Effector CD4-positive, alpha-beta T cell (primary cell): ENCODE data around the gene LRRC32.

ENCODE experiments used
- DNase-seq: peaks from one replicate; pipeline ENCODE4 v3.0.0-alpha.2; 2020

LRRC32 gene

GRCh38 chr11:76698321-76699043 is 27.9 kb upstream of the LRRC32 start:
- DNase-seq, result no peak

- no peak for DNase-seq
Observed at GRCh38 chr11:76696756-76697155, 26.2 kb upstream of the LRRC32 start.

GRCh38 chr11:76695771-76696170 is 25.2 kb upstream of the LRRC32 start:
- DNase-seq, result no peak

GRCh38 chr11:76695133-76695532 is 24.6 kb upstream of the LRRC32 start:
- DNase-seq, result no peak

GRCh38 chr11:76694664-76695063 is 24.1 kb upstream of the LRRC32 start:
- DNase-seq, result no peak

GRCh38 chr11:76693806-76694205 is 23.3 kb upstream of the LRRC32 start:
- no peak for DNase-seq

- no peak for DNase-seq
Observed at GRCh38 chr11:76692956-76693355, 22.4 kb upstream of the LRRC32 start.

GRCh38 chr11:76691655-76692054 is 21.1 kb upstream of the LRRC32 start:
- DNase-seq, result no peak

- DNase-seq, result no peak
Observed at GRCh38 chr11:76690736-76691135, 20.2 kb upstream of the LRRC32 start.

GRCh38 chr11:76689313-76690260 is 19.0 kb upstream of the LRRC32 start:
- no peak for DNase-seq

- no peak for DNase-seq
Observed at GRCh38 chr11:76688146-76688545, 17.6 kb upstream of the LRRC32 start.

GRCh38 chr11:76686261-76687079 is 15.9 kb upstream of the LRRC32 start:
- DNase-seq, result no peak

GRCh38 chr11:76685831-76686230 is 15.3 kb upstream of the LRRC32 start:
- DNase-seq, result no peak

GRCh38 chr11:76685237-76685636 is 14.7 kb upstream of the LRRC32 start:
- DNase-seq, result no peak

GRCh38 chr11:76684516-76684915 is 14.0 kb upstream of the LRRC32 start:
- no peak for DNase-seq

GRCh38 chr11:76683161-76684095 is 12.9 kb upstream of the LRRC32 start:
- DNase-seq, result no peak

- DNase-seq, result no peak
Observed at GRCh38 chr11:76682684-76683083, 12.1 kb upstream of the LRRC32 start.

- DNase-seq, result no peak
Observed at GRCh38 chr11:76682106-76682505, 11.6 kb upstream of the LRRC32 start.

GRCh38 chr11:76680518-76681425 is 10.2 kb upstream of the LRRC32 start:
- peak; percentile 51 for DNase-seq

- DNase-seq, result no peak
Observed at GRCh38 chr11:76678321-76678720, 7.8 kb upstream of the LRRC32 start.

GRCh38 chr11:76677458-76677765 is 6.9 kb upstream of the LRRC32 start:
- no peak for DNase-seq
